Vagina (tissue), 2 donors: ENCODE results near the gene RPL36AL.

Source experiments
- POLR2A ChIP-seq, 2 donors: fragments of 450-650 bp; IDR thresholded peaks; one replicate each; pipeline ENCODE4 v1.6.1; 2017; ENCODE audit warnings: antibody characterized with exemption in 2 of 2, mild to moderate bottlenecking in 2 of 2, moderate library complexity in 2 of 2
- TF ChIP-seq, protein P1 (sequence below), 3 experiments: fragments of 450-650 bp in 2 of 3; fragments of 200-600 bp in 1 of 3; sonication (generic) in 1 of 3; IDR thresholded peaks; one replicate each; pipeline ENCODE4 v1.5.1; 2017 to 2019; ENCODE audit warnings: antibody characterized with exemption in 3 of 3, mild to moderate bottlenecking in 2 of 3, moderate library complexity in 2 of 3

DNA sequence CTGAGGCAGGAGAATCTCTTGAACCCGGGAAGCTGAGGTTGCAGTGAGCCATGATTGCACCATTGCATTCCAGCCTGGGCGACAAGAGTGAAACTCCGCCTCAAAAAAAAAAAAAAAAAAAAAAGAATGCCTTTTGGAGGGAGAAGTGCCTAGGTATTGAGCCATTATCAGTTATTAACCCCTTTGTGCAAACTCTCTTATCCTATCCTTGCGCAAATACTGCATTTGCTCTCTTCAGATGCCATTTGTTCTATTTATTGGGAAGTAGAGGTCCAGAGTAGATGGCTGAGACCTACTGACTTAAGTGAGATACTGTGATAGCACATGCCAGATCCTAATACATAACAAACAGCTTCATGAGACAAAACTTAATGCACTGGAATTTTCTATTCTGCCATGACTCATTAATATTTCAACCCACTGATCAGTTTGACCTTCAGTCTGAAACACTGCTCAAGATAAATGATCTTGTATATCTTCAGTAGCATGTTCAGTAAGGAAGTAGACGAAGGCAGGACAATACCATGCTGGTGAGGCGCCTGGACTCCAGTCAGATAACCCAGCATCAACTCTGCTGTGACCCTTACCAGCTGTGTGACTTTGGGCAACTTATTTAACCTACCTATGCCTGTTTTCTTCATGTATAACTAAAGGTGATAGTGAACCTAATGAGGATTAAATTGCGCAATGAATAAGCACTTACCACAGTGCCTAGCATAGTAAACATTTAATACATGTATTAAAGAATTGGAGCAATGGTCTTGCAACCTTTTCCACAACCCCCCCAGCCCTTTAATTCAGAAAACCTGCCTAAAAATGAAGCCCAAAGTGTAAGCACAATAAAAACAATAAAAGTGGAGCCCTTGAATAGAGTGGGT is 20.4 kb upstream of the RPL36AL start:
- TF ChIP-seq POLR2A (IDR thresholded peaks at IDR 0.05): no peak
- TF ChIP-seq, protein P1, sequence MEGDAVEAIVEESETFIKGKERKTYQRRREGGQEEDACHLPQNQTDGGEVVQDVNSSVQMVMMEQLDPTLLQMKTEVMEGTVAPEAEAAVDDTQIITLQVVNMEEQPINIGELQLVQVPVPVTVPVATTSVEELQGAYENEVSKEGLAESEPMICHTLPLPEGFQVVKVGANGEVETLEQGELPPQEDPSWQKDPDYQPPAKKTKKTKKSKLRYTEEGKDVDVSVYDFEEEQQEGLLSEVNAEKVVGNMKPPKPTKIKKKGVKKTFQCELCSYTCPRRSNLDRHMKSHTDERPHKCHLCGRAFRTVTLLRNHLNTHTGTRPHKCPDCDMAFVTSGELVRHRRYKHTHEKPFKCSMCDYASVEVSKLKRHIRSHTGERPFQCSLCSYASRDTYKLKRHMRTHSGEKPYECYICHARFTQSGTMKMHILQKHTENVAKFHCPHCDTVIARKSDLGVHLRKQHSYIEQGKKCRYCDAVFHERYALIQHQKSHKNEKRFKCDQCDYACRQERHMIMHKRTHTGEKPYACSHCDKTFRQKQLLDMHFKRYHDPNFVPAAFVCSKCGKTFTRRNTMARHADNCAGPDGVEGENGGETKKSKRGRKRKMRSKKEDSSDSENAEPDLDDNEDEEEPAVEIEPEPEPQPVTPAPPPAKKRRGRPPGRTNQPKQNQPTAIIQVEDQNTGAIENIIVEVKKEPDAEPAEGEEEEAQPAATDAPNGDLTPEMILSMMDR (IDR thresholded peaks at IDR 0.05): no peak
